Measurements from ENCODE around the gene ADGRD1.
A peak's percentile ranks its signal among the peaks of the same experiment; 100 is the strongest.

ADGRD1 gene

GRCh38 chr12:131046813-131047788, 93.4 kb downstream of the ADGRD1 start:
- peak; percentile 5 to 25 for DNase-seq

GRCh38 chr12:131047789-131048610, 94.3 kb downstream of the ADGRD1 start:
- DNase-seq = no peak

- no peak for DNase-seq
Observed at GRCh38 chr12:131048611-131048990, 94.9 kb downstream of the ADGRD1 start.

GRCh38 chr12:131049002-131049401, 95.3 kb downstream of the ADGRD1 start:
- DNase-seq = no peak

- no peak for DNase-seq
Observed at GRCh38 chr12:131049549-131050339, 96.0 kb downstream of the ADGRD1 start.

GRCh38 chr12:131050463-131051154, 96.9 kb downstream of the ADGRD1 start:
- no peak for DNase-seq

GRCh38 chr12:131051155-131051473, 97.4 kb downstream of the ADGRD1 start:
- DNase-seq = no peak

- DNase-seq = no peak
Observed at GRCh38 chr12:131052063-131052781, 98.5 kb downstream of the ADGRD1 start.

GRCh38 chr12:131052929-131053328, 99.2 kb downstream of the ADGRD1 start:
- DNase-seq = no peak

GRCh38 chr12:131053567-131053966, 99.9 kb downstream of the ADGRD1 start:
- no peak for DNase-seq

GRCh38 chr12:131054345-131055092, 100.8 kb downstream of the ADGRD1 start:
- DNase-seq = no peak

GRCh38 chr12:131055093-131055465, 101.4 kb downstream of the ADGRD1 start:
- no peak for DNase-seq

GRCh38 chr12:131055596-131056233, 102.0 kb downstream of the ADGRD1 start:
- DNase-seq = no peak

- DNase-seq = no peak
Observed at GRCh38 chr12:131056626-131057025, 102.9 kb downstream of the ADGRD1 start.

- no peak for DNase-seq
Observed at GRCh38 chr12:131057211-131057721, 103.6 kb downstream of the ADGRD1 start.

GRCh38 chr12:131057722-131058515, 104.2 kb downstream of the ADGRD1 start:
- DNase-seq = no peak

- DNase-seq = no peak
Observed at GRCh38 chr12:131058700-131059099, 105.0 kb downstream of the ADGRD1 start.

- no peak for DNase-seq
Observed at GRCh38 chr12:131060011-131060703, 106.5 kb downstream of the ADGRD1 start.

All from Kasumi-1 (cell line).